ENCODE data around the gene KANSL1L. TPM values are rescaled to one million over a fixed set of nuclear protein-coding genes. Genes with fewer than 3 reads are reported as not detected.

The KANSL1L gene
- total RNA-seq, result 10 to 100 TPM; 36.1 to 40.3 TPM

GRCh38 chr2:210171309-210172218 is at the start of gene KANSL1L:
Gene KANSL1L (minus strand): TSS chr2:210171409. CDS start chr2:210154582, 16,827 bp downstream.
- DNase-seq (ENCODE audit: low spot score), result peak; percentile 99
- TF ChIP-seq CTCF (IDR thresholded peaks at IDR 0.05), result peak in 1 of 4 experiments; percentile 27
- peak; percentile 94 for TF ChIP-seq POLR2A (IDR thresholded peaks at IDR 0.05)
- TF ChIP-seq POLR2AphosphoS5 (IDR thresholded peaks at IDR 0.05), result peak; percentile 94
- Histone ChIP-seq H3K27ac (peak within 1 kb of the TSS; percentile 100), H3K9me3 (no peaks in the 10 kb centered on the region), H3K4me3 (peak within 1 kb of the TSS; percentile 95), H3K36me3 (no peaks in the 10 kb centered on the region), H3K4me1 (replicated peaks) (peaks cover 10% of the 10 kb centered on the region), H3K27me3 (replicated peaks; ENCODE audit: insufficient read depth) (no peaks in the 10 kb centered on the region)
- WGBS, result 0% methylated on average over 44 of the region's 67 CpGs
- intact Hi-C loops (cut with DNase I), result loop anchor here (5.0 kb wide), 1 partner anchor 169 kb away; the partner anchor contains the start of gene RPE

GRCh38 chr2:210215120-210215519 is 43.9 kb upstream of the KANSL1L start:
- Histone ChIP-seq H3K27me3 (replicated peaks; ENCODE audit: insufficient read depth) (no peaks in the 10 kb centered on the region), H3K27ac (peak overlapping the region; percentile 60 to 84), H3K4me3 (no peak overlapping the region), H3K9me3 (no peaks in the 10 kb centered on the region), H3K4me1 (replicated peaks) (peaks cover 7% of the 10 kb centered on the region), H3K36me3 (no peaks in the 10 kb centered on the region)
- no peak for TF ChIP-seq POLR2A (IDR thresholded peaks at IDR 0.05)
- peak; percentile 84 for TF ChIP-seq POLR2AphosphoS5 (IDR thresholded peaks at IDR 0.05)
- TF ChIP-seq CTCF (IDR thresholded peaks at IDR 0.05), result no peak
- DNase-seq (ENCODE audit: low spot score), result peak; percentile 61
- 20% methylated on average over 1 of the region's 1 CpG for WGBS
- intact Hi-C loops (cut with DNase I), result no loop called here

GRCh38 chr2:210210185-210210584 is 39.0 kb upstream of the KANSL1L start:
- Histone ChIP-seq H3K27me3 (replicated peaks; ENCODE audit: insufficient read depth) (no peaks in the 10 kb centered on the region), H3K4me1 (replicated peaks) (peaks cover 8% of the 10 kb centered on the region), H3K9me3 (no peaks in the 10 kb centered on the region), H3K27ac (peak overlapping the region; percentile 43 to 84), H3K4me3 (no peak overlapping the region), H3K36me3 (no peaks in the 10 kb centered on the region)
- TF ChIP-seq POLR2A (IDR thresholded peaks at IDR 0.05) (no peak), CTCF (IDR thresholded peaks at IDR 0.05) (no peak), POLR2AphosphoS5 (IDR thresholded peaks at IDR 0.05) (no peak)
- WGBS, result 100% methylated on average over 1 of the region's 1 CpG
- intact Hi-C loops (cut with DNase I), result no loop called here
- DNase-seq (ENCODE audit: low spot score), result no peak

- H3K27me3 ChIP-seq (replicated peaks; ENCODE audit: insufficient read depth), result no peaks in the 10 kb centered on the region
- H3K4me1 ChIP-seq (replicated peaks), result peaks cover 5% of the 10 kb centered on the region
- TF ChIP-seq POLR2AphosphoS5 (IDR thresholded peaks at IDR 0.05) (peak; percentile 63), CTCF (IDR thresholded peaks at IDR 0.05) (no peak)
- peak overlapping the region; percentile 1 to 84 for H3K27ac ChIP-seq
- no peak for DNase-seq (ENCODE audit: low spot score)
- 76% methylated on average over 1 of the region's 1 CpG for WGBS
- H3K4me3 ChIP-seq, result no peak overlapping the region
- no peaks in the 10 kb centered on the region for H3K36me3 ChIP-seq
- intact Hi-C loops (cut with DNase I), result no loop called here
- no peaks in the 10 kb centered on the region for H3K9me3 ChIP-seq
These were observed 36.7 kb upstream of the KANSL1L start for GRCh38 chr2:210207929-210208328.
